GM21786 (cell line): ENCODE results near the gene ZNF341.
A peak's percentile ranks its signal among the peaks of the same experiment; 100 is the strongest.
"Not testable (repeated sequence)": the region's sequence is repeated elsewhere in the genome, so short reads cannot be mapped to it uniquely, and the experiment has no call there.

ENCODE experiments used
- ATAC-seq: cut with Tn5 transposase; IDR thresholded peaks from one replicate; pipeline ENCODE4 v1.9.1; 2021; ENCODE audit not compliant: unreplicated experiment

Gene ZNF341

GRCh38 chr20:33791959-33792597 lies 60.3 kb downstream of the ZNF341 start:
- ATAC-seq: no peak

GRCh38 chr20:33792598-33792989 lies 60.8 kb downstream of the ZNF341 start:
- ATAC-seq: not testable (repeated sequence)

DNA sequence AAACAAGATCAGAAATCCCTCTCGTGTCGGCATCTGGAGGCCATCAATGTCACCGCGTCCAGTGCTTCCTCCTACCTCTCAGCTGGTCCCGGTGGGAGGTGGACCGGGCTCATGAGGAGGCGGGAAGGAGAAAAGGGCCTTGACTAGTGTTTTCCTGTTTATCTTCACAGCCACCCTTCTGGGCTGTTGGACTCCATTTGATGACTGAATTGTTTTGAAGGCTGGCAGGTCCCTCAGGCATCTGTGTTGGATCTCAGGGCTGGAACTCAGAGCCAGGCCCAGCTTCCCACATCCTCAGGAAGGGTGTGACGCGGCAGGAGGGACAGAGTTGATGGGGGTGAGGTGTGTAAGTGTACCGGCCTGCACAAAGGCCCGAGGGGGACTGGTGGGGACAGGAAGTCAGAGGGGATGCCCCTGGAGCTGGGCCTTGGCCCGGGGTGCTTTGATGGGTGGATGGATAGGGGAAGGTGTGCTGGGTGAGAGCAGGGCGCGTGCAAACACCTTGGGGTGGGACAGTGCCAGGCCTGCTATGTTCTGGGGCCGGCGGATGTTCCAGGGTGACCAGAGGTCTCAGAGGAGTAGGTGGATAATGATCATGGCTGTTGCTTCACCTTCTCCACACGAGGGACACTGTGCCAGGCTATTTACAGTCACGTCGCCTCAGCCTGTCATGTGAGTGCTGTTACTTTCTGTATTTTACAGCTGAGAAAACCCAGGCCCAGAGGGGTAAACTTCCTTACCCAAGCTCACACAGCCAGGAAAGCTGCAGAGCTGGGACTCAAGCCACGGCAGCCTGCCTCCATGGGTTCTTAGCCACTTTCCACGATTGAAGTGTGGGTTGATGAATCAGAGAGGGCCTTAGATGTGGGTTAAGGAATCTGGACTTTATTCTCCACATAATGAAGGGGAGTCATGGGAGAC lies 61.5 kb downstream of the ZNF341 start:
- no peak for ATAC-seq

DNA sequence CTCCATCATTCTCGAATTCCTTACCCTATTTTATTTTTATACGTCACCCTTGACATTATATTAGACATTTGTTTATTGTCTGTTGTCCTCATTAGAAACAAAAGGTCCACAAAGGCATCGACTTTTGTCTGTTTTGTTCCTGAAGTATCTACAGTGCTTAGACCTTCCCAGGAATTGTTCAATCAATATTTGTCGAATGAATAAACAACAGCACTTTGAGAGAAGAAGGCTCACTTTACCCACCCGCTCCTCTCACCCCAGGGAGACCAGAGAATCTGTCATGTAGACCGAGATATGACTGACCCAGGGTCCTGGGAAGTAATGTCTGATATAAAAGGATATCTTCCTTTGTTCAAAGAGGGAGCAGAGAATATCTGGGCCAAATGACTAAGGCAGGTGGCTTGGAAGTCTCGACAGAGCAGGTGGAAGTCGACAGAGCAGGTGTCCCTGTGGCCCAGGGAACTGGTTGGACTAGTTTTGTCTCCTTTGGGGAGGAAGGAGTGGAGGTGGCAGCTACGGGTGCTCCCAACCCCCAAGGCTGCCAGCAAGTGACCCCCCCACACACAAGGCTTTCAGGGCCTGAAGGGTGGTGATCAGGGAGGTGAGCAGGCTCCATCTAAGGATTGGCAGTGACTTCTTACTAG lies 64.6 kb downstream of the ZNF341 start:
- ATAC-seq: no peak

- no peak for ATAC-seq
These were observed 65.2 kb downstream of the ZNF341 start for GRCh38 chr20:33796907-33797544.

- no peak for ATAC-seq
These were observed 66.6 kb downstream of the ZNF341 start for GRCh38 chr20:33798444-33798843.

- no peak for ATAC-seq
These were observed 72.1 kb downstream of the ZNF341 start for GRCh38 chr20:33803921-33804337.

GRCh38 chr20:33808388-33808787 lies 76.6 kb downstream of the ZNF341 start:
- no peak for ATAC-seq

- ATAC-seq: no peak
These were observed 78.5 kb downstream of the ZNF341 start for GRCh38 chr20:33810259-33810658.

GRCh38 chr20:33810885-33811775 lies 79.3 kb downstream of the ZNF341 start, which contains the start of gene CHMP4B:
Gene CHMP4B, plus strand, starts transcription at chr20:33811348. Its CDS starts 121 bp downstream, at chr20:33811469.
- ATAC-seq: peak; percentile 96

- ATAC-seq: no peak
These were observed 80.0 kb downstream of the ZNF341 start for GRCh38 chr20:33811776-33812151.

DNA sequence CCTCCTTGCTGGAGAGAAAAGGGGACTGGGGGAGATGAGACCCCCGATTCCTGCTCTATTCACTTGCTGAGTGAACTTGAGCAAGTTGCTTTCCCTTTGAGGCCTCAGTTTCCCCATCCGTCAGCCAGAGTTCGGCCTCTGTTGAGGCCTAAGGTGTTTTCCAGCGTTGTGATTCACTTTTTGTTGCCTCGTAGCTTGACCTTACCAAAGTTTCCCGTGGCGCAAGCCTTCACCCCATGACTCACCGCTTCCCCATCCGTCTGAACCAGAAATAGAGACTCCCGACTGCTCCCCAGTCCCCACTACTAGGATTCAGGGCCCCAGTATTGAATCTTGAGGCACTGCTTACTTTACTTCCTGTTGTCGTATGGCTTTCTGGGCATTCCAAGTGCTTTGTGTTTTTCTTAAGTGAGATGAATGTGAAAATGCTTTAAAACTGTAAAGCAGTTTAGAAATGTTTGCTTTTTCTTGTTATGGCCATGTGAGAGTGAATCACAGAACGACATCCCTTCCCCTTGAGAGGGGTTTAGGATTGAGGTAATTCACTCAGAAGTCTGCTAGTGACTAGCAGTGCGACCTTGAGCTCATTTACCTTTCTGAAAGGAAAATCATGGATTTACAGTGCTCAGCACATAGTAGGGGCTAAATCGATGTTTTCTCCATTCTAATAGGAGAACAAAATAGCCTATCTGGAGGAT lies 80.5 kb downstream of the ZNF341 start:
- no peak for ATAC-seq

- ATAC-seq: no peak
These were observed 81.2 kb downstream of the ZNF341 start for GRCh38 chr20:33812908-33813462.

DNA sequence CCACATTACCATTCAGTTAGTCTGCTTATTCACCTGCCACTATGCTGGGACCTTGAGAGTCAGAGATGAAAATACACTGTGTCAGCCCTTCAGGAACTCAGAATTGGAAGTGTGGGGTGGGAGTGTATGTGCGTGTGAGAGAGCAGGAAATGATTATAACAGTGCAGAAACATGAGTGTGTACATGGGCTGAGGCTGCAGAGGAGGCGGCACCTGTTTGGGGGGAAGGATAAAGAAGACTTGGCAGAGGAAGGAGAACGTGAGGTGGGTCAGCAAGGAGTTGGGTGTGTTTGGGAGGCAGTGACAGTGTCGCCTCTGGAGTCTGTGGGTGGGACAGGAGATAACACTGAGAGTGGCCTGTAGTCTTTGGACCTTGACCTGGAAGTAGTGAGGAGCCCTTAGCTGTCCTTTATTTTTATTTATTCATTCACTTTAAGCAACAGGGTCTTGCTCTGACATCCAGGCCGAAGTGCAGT lies 82.5 kb downstream of the ZNF341 start:
- ATAC-seq: no peak

DNA sequence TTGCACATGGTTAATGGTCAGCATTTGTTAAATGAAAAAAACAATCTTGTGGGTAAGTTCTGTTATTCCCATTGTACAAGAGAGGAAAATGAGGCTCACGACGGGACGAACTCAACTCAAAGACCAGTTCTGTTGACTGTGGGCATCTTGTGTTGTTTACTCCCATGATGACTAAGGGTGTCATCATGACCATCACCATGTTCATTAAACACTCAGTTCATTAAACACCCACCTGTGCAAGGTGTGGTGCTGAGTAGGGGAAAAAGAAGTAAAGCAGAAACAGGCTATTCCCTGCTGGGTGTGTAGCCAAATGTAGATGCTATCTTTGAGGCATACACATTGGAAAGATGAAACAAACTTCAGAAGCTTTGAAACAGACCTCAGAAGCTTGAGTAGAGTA lies 83.9 kb downstream of the ZNF341 start:
- no peak for ATAC-seq

DNA sequence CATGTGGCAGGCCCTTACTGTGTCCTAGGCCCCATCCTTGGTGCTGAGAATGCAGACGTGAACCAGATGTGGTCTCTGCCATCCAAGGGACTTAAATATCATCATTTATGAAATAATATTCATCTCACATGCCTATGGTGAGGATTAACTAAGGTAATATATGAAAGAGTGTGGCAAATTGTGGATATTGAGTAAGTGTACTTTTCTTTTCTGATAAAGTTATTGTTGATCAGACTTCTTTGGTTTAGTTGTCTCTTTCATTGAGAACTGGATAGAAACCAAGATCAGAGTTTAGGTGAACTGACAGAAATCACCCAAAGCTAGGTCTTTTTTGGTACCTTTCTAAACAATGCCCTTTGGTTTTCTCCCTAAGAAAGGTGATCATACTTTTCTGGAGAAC lies 84.4 kb downstream of the ZNF341 start:
- no peak for ATAC-seq

- ATAC-seq: no peak
These were observed 85.6 kb downstream of the ZNF341 start for GRCh38 chr20:33817411-33817810.

GRCh38 chr20:33819456-33819855 lies 87.7 kb downstream of the ZNF341 start:
- ATAC-seq: no peak

- no peak for ATAC-seq
These were observed 88.6 kb downstream of the ZNF341 start for GRCh38 chr20:33820362-33820761.
